Caco-2 (cell line): Measurements from ENCODE around the gene TSPAN1. TPM values are rescaled to one million over a fixed set of nuclear protein-coding genes. Genes with fewer than 3 reads are reported as not detected.

Source experiments
- BruUV-seq: library from RNA; stranded (reverse); fragments of 400-500 nt; replicated peaks from 2 replicates; lab custom pipeline; 2021; lab: Mats Ljungman, UMichigan
- CTCF ChIA-PET: fragments of 300-600 bp; sonication (Branson Sonifier 250); formaldehyde crosslinking; loops from one replicate; lab custom pipeline; 2022; ENCODE audit warnings: antibody characterized with exemption; lab: Charles Lee
- POLR2A ChIA-PET: fragments of 300-600 bp; sonication (Branson Sonifier 250); formaldehyde crosslinking; loops from one replicate; lab custom pipeline; 2022; ENCODE audit warnings: antibody characterized with exemption; lab: Charles Lee
- DNase-seq, 2 experiments: peaks; one replicate each; pipeline versions ENCODE4 v3.0.0 to v3.0.0-alpha.2; 2020 to 2022
- H3K27me3 ChIP-seq: replicated peaks from 2 replicates; pipeline ENCODE4 v1.6.0; 2011; ENCODE audit warnings: low read length; ENCODE audit not compliant: control insufficient read depth, insufficient read depth
- H3K36me3 ChIP-seq: 2 replicates; pipeline ENCODE4 v1.5.1; 2011; ENCODE audit warnings: low read length; ENCODE audit not compliant: control insufficient read depth, insufficient read depth
- H3K4me1 ChIP-seq: fragments of 250-450 bp; sonication (Bioruptor Pico); 2 replicates; pipeline ENCODE4 v1.5.1; 2020; ENCODE audit warnings: mild to moderate bottlenecking
- H3K4me3 ChIP-seq: 2 replicates; pipeline ENCODE4 v1.5.1; 2011; ENCODE audit warnings: low read depth, mild to moderate bottlenecking, control low read depth, low read length
- H3K9me3 ChIP-seq: fragments of 250-450 bp; sonication (Bioruptor Pico); 2 replicates; pipeline ENCODE4 v1.5.1; 2020; ENCODE audit warnings: mild to moderate bottlenecking, moderate library complexity
- H3K27ac Mint-ChIP-seq: one replicate; pipeline ENCODE4 v1.8.0; 2022; ENCODE audit warnings: mixed read lengths; ENCODE audit not compliant: unreplicated experiment
- H3K27me3 Mint-ChIP-seq: one replicate; pipeline ENCODE4 v1.8.0; 2022; ENCODE audit warnings: mixed read lengths; ENCODE audit not compliant: insufficient read depth, unreplicated experiment
- H3K36me3 Mint-ChIP-seq: one replicate; pipeline ENCODE4 v1.8.0; 2022; ENCODE audit warnings: mild to moderate bottlenecking, mixed read lengths; ENCODE audit not compliant: insufficient read depth, unreplicated experiment
- H3K4me1 Mint-ChIP-seq: one replicate; pipeline ENCODE4 v1.8.0; 2022; ENCODE audit warnings: low read depth, mixed read lengths; ENCODE audit not compliant: unreplicated experiment
- H3K4me3 Mint-ChIP-seq: one replicate; pipeline ENCODE4 v1.8.0; 2022; ENCODE audit warnings: mild to moderate bottlenecking, moderate library complexity, mixed read lengths; ENCODE audit not compliant: unreplicated experiment
- H3K9me3 Mint-ChIP-seq: one replicate; pipeline ENCODE4 v1.8.0; 2022; ENCODE audit warnings: mixed read lengths; ENCODE audit not compliant: unreplicated experiment
- CTCF ChIP-seq, 2 experiments: fragments of 200-600 bp in 1 of 2; IDR thresholded peaks; 1 replicate in 1 of 2; 2 replicates in 1 of 2; pipeline versions ENCODE4 v1.5.1 to v1.8.0; 2011 to 2022; ENCODE audit warnings: antibody characterized with exemption in 1 of 2, control low read depth in 1 of 2, inconsistent platforms in 1 of 2, low read depth in 1 of 2, low read length in 1 of 2, mild to moderate bottlenecking in 1 of 2, moderate library complexity in 1 of 2; ENCODE audit not compliant: insufficient read depth in 1 of 2, severe bottlenecking in 1 of 2, unreplicated experiment in 1 of 2
- intact Hi-C: fragments of 100-400 bp; cut with micrococcal nuclease; formaldehyde crosslinking; loops from one replicate; pipeline ENCODE4 v1.10.0; 2022; ENCODE audit not compliant: unreplicated experiment
- total RNA-seq: library from RNA; stranded (reverse); gene quantifications from 2 replicates; pipeline ENCODE4 v1.2.3, GENCODE V29; 2022

TSPAN1 gene
- total RNA-seq, 1 experiment from 2014 or later, result 0.34 TPM

GRCh38 chr1:46132529-46133180 is 42.2 kb upstream of the TSPAN1 start, which contains the start of gene PIK3R3:
Gene PIK3R3, minus strand, starts transcription at chr1:46132629. Its CDS starts 677 bp downstream, at chr1:46131952.
- H3K4me1 ChIP-seq, result no peaks in the 10 kb centered on the region
- Mint-ChIP-seq H3K27me3 (peaks cover 3% of the 10 kb centered on the region), H3K36me3 (peaks cover 14% of the 10 kb centered on the region), H3K27ac (peak within 1 kb of the TSS; percentile 100), H3K9me3 (no peaks in the 10 kb centered on the region), H3K4me3 (peak within 1 kb of the TSS; percentile 100), H3K4me1 (no peaks in the 10 kb centered on the region)
- no peak for TF ChIP-seq CTCF (IDR thresholded peaks at IDR 0.05; ENCODE audit: insufficient read depth in 1 of 2, low read depth in 1 of 2, low read length in 1 of 2, severe bottlenecking in 1 of 2, unreplicated experiment in 1 of 2)
- H3K27me3 ChIP-seq, result no peaks in the 10 kb centered on the region
- DNase-seq, result peak; percentile 96 to 98
- ChIA-PET CTCF (interaction anchor here (0.8 to 1.8 kb wide), 2 partner anchors 69 to 91 kb away, joined by 3 to 4 read pairs; no protein-coding TSS in a partner anchor), POLR2A (interaction anchor here (0.6 kb wide), 3 partner anchors 45 to 146 kb away, joined by 3 to 4 read pairs (median 3); no protein-coding TSS in a partner anchor)
- intact Hi-C loops, result loop anchor here (2.0 kb wide), 1 partner anchor 96 kb away; no protein-coding TSS in a partner anchor
- H3K9me3 ChIP-seq, result no peaks in the 10 kb centered on the region
- BruUV-seq, result no TSS peak
- H3K4me3 ChIP-seq, result peak within 1 kb of the TSS; percentile 66
- no peaks in the 10 kb centered on the region for H3K36me3 ChIP-seq

GRCh38 chr1:46133181-46133658 is 41.7 kb upstream of the TSPAN1 start:
- BruUV-seq, result TSS peak; percentile 57
- Mint-ChIP-seq H3K36me3 (peaks cover 14% of the 10 kb centered on the region), H3K9me3 (no peaks in the 10 kb centered on the region), H3K27ac (peak overlapping the region; percentile 100), H3K27me3 (peaks cover 3% of the 10 kb centered on the region), H3K4me3 (peak overlapping the region; percentile 100), H3K4me1 (no peaks in the 10 kb centered on the region)
- no peak for TF ChIP-seq CTCF (IDR thresholded peaks at IDR 0.05; ENCODE audit: insufficient read depth in 1 of 2, low read depth in 1 of 2, low read length in 1 of 2, severe bottlenecking in 1 of 2, unreplicated experiment in 1 of 2)
- POLR2A ChIA-PET, result no interaction called here
- Histone ChIP-seq H3K36me3 (no peaks in the 10 kb centered on the region), H3K4me3 (peak overlapping the region; percentile 59), H3K9me3 (no peaks in the 10 kb centered on the region), H3K27me3 (no peaks in the 10 kb centered on the region), H3K4me1 (no peaks in the 10 kb centered on the region)
- CTCF ChIA-PET, result no interaction called here
- intact Hi-C loops, result loop anchor here (2.0 kb wide), 1 partner anchor 96 kb away; no protein-coding TSS in a partner anchor
- no peak for DNase-seq

GRCh38 chr1:46133781-46134350 is 41.0 kb upstream of the TSPAN1 start:
- ChIA-PET POLR2A (no interaction called here), CTCF (no interaction called here)
- Mint-ChIP-seq H3K9me3 (no peaks in the 10 kb centered on the region), H3K27me3 (peaks cover 3% of the 10 kb centered on the region), H3K4me3 (peak overlapping the region; percentile 100), H3K27ac (peak overlapping the region; percentile 100), H3K4me1 (no peaks in the 10 kb centered on the region), H3K36me3 (peaks cover 14% of the 10 kb centered on the region)
- H3K4me1 ChIP-seq, result no peaks in the 10 kb centered on the region
- H3K4me3 ChIP-seq, result peak overlapping the region; percentile 59
- no peak for DNase-seq
- no peaks in the 10 kb centered on the region for H3K36me3 ChIP-seq
- H3K9me3 ChIP-seq, result no peaks in the 10 kb centered on the region
- no TSS peak for BruUV-seq
- H3K27me3 ChIP-seq, result no peaks in the 10 kb centered on the region
- intact Hi-C loops, result loop anchor here (2.0 kb wide), 1 partner anchor 97 kb away; no protein-coding TSS in a partner anchor
- no peak for TF ChIP-seq CTCF (IDR thresholded peaks at IDR 0.05; ENCODE audit: insufficient read depth in 1 of 2, low read depth in 1 of 2, low read length in 1 of 2, severe bottlenecking in 1 of 2, unreplicated experiment in 1 of 2)
